ENCODE results near the gene STIL.
"Not testable (repeated sequence)": the region's sequence is repeated elsewhere in the genome, so short reads cannot be mapped to it uniquely, and the experiment has no call there.

The STIL gene

DNA sequence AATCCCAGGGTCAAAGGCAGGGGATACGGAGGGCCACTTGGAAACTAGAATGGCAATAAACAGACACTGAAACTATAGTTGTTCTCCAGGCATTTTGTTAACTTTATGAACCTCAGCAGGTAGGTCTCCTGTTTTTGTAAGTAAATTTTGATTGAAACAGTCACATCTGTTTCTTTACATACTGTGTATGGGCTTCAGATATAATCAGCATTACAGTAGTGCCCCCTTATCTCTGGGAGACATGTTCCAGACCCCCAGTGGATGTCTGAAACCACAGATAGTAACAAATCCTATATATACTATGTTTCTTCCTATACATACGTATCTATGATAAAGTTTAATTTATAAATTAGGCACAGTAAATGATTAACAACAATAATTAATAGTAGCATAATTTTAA, 11.5 kb downstream of the STIL start:
- TF ChIP-seq, protein P1, sequence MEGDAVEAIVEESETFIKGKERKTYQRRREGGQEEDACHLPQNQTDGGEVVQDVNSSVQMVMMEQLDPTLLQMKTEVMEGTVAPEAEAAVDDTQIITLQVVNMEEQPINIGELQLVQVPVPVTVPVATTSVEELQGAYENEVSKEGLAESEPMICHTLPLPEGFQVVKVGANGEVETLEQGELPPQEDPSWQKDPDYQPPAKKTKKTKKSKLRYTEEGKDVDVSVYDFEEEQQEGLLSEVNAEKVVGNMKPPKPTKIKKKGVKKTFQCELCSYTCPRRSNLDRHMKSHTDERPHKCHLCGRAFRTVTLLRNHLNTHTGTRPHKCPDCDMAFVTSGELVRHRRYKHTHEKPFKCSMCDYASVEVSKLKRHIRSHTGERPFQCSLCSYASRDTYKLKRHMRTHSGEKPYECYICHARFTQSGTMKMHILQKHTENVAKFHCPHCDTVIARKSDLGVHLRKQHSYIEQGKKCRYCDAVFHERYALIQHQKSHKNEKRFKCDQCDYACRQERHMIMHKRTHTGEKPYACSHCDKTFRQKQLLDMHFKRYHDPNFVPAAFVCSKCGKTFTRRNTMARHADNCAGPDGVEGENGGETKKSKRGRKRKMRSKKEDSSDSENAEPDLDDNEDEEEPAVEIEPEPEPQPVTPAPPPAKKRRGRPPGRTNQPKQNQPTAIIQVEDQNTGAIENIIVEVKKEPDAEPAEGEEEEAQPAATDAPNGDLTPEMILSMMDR (IDR thresholded peaks at IDR 0.05; ENCODE audit: unreplicated experiment in 3 of 3) = no peak
- Mint-ChIP-seq H3K27me3 (ENCODE audit: low read depth) (no peaks in the 10 kb centered on the region), H3K27ac (no peak overlapping the region), H3K9me3 (no peaks in the 10 kb centered on the region), H3K4me3 (no peak overlapping the region), H3K36me3 (ENCODE audit: low read depth) (peaks cover 44% of the 10 kb centered on the region), H3K4me1 (no peaks in the 10 kb centered on the region)

DNA sequence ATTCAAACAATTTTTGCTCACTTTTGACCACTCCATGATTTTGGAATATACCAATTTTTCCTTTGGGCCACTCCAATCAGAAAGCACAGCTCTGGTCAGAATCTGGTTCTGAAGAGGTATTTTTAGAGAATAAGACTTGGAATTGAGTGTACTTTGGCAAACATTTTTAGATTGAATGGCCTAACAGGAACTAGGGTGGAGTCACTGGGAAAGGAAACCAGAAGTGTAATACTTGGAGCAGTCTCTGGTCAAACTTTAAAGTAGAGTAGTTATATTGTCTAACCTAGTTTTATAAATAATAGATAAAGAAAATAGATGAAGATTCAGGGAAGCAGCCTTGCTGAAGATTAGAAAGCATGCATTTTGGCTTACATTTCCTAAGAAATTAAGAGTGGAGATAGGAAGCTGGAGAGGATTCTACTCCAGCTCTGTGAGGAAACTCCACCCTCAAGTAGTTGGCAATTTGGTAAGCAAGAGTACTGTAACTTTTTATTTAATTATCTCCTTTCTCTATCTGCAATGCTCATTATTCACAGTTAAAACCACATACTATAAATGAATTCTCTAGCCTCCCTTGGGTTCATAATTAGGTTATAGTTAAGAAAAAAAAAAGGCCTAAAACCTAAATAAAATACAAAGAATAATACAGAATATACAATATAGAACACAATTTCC, 15.8 kb downstream of the STIL start:
- no peaks in the 10 kb centered on the region for H3K9me3 Mint-ChIP-seq
- no peak overlapping the region for H3K4me3 Mint-ChIP-seq
- H3K36me3 Mint-ChIP-seq (ENCODE audit: low read depth) = peaks cover 30% of the 10 kb centered on the region
- no peaks in the 10 kb centered on the region for H3K4me1 Mint-ChIP-seq
- TF ChIP-seq, protein P1 (IDR thresholded peaks at IDR 0.05; ENCODE audit: unreplicated experiment in 3 of 3) = no peak
- no peak overlapping the region for H3K27ac Mint-ChIP-seq
- H3K27me3 Mint-ChIP-seq (ENCODE audit: low read depth) = no peaks in the 10 kb centered on the region

DNA sequence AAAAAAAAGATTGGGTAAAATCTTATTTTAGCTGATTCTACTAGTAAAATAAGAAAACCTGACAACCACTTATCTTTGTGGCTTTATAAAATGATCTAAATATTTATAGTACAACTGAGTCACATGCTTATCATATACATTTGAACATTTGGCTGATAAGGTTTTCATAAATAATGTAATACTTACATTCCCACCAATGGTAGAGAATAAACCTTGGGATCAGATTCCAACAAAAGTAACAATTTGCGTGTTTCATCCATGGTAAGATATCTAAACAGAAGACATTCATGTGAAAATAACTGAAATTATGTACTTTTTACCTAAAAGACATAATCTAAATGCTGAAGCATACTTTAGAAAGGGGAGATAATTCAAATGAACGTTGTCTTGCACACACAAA, 18.4 kb downstream of the STIL start:
- H3K27me3 Mint-ChIP-seq (ENCODE audit: low read depth) = no peaks in the 10 kb centered on the region
- TF ChIP-seq, protein P1 (IDR thresholded peaks at IDR 0.05; ENCODE audit: unreplicated experiment in 3 of 3) = no peak

DNA sequence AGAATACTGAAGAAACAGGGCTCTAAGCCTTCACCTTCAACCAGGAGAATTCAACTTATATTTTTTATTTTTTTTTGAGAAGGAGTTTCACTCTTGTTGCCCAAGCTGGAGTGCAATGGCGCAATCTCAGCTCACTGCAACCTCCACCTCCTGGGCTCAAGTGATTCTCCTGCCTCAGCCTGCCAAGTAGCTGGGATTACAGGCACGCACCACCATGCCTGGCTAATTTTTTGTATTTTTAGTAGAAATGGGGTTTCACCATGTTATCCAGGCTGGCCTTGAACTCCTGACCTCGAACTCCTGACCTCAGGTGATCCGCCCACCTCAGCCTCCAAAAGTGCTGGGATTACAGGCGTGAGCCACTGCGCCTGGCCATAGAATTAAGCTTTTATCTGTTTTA, 19.1 kb downstream of the STIL start:
- peaks cover 12% of the 10 kb centered on the region for H3K36me3 Mint-ChIP-seq (ENCODE audit: low read depth)
- H3K4me1 Mint-ChIP-seq; H3K27me3 Mint-ChIP-seq (ENCODE audit: low read depth); H3K27ac Mint-ChIP-seq; H3K9me3 Mint-ChIP-seq; H3K4me3 Mint-ChIP-seq: not testable (repeated sequence)

More for the DNA sequence above, 18.4 kb downstream of the STIL start:
- no peak overlapping the region for H3K4me3 Mint-ChIP-seq
- no peak overlapping the region for H3K27ac Mint-ChIP-seq
- H3K9me3 Mint-ChIP-seq = no peaks in the 10 kb centered on the region
- no peaks in the 10 kb centered on the region for H3K4me1 Mint-ChIP-seq
- H3K36me3 Mint-ChIP-seq (ENCODE audit: low read depth) = peaks cover 13% of the 10 kb centered on the region

DNA sequence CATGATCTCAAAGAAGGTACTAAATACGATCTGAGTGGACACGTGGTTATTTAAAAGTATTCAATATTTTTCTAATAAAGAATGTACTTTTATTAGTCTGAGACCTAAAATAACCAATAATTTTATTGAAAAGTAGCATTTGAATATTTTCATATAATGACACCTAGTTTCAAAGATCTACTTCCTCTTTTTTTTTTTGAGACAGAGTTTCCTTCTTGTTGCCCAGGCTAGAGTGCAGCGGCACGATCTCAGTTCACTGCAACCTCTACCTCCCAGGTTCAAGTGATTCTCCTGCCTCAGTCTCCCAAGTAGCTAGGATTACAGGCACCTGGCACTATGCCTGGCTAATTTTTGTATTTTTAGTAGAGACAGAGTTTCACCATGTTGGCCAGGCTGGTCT, 25.8 kb downstream of the STIL start:
- peaks cover 21% of the 10 kb centered on the region for H3K36me3 Mint-ChIP-seq (ENCODE audit: low read depth)
- H3K9me3 Mint-ChIP-seq, H3K4me1 Mint-ChIP-seq: not testable (repeated sequence)

DNA sequence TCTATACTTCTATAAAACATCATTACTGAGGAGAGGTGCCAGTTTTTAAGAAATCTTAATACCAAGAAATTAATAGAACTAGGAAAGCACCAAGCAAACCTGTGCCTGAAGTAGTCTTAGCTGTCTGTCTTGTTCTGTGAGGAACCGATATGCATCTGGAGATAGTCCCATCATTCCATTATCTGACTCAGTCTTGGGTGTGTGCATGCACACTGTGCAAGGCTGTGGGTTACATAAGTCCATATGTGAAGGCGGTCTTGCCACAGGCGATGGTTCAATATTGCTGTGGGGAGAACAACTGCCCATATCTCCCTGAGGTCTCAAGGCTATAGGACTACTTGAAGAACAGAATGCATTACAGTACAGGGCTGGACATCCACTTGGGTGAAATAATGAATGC, 33.8 kb downstream of the STIL start:
- TF ChIP-seq, protein P1 (IDR thresholded peaks at IDR 0.05; ENCODE audit: unreplicated experiment in 3 of 3) = no peak
- H3K27me3 Mint-ChIP-seq (ENCODE audit: low read depth) = no peaks in the 10 kb centered on the region
- H3K9me3 Mint-ChIP-seq = no peaks in the 10 kb centered on the region
- no peaks in the 10 kb centered on the region for H3K4me1 Mint-ChIP-seq
- no peak overlapping the region for H3K4me3 Mint-ChIP-seq
- peaks cover 31% of the 10 kb centered on the region for H3K36me3 Mint-ChIP-seq (ENCODE audit: low read depth)
- H3K27ac Mint-ChIP-seq = peak overlapping the region in 1 of 3 experiments; percentile 75

More for the DNA sequence above, 25.8 kb downstream of the STIL start:
- not testable (repeated sequence) for H3K27ac Mint-ChIP-seq; H3K27me3 Mint-ChIP-seq (ENCODE audit: low read depth); H3K4me3 Mint-ChIP-seq

DNA sequence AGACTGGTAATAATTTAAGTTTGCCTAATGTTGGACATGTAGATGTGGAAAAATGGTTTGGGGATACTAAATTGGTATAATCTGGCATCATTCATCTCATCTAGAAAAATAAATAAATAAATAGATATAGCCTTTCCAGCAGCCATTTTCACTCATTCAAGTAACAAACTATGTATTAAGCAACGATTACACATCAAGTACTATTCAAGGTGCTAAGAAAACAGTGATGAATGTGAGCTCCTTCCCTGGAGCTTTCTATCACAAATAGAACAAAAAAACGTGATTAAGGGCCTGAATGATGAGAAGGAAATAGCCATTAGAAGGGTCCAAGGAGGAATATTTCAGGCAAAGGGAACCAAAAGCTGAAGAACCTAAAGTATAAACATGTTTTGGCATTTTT, 37.1 kb downstream of the STIL start:
- Mint-ChIP-seq H3K36me3 (ENCODE audit: low read depth) (peaks cover 33% of the 10 kb centered on the region), H3K4me3 (no peak overlapping the region), H3K27ac (no peak overlapping the region), H3K27me3 (ENCODE audit: low read depth) (no peaks in the 10 kb centered on the region), H3K4me1 (no peaks in the 10 kb centered on the region), H3K9me3 (no peaks in the 10 kb centered on the region)
- TF ChIP-seq, protein P1 (IDR thresholded peaks at IDR 0.05; ENCODE audit: unreplicated experiment in 3 of 3) = no peak

DNA sequence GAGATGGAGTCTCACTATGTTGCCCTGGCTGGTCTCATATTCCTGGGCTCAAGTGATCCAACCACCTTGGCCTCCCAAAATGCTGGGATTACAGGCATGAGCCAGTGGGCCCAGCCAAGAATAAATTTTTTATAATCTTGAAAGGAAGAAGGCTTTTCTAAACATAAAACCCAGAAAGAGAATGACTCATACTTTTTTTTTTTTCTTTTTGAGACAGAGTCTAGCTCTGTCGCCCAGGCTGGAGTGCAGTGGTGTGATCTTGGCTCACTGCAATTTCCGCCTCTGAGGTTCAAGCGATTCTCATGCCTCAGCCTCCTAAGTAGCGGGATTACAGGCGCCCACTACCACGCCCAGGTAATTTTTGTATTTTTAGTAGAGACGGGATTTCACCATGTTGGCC, 38.1 kb downstream of the STIL start:
- not testable (repeated sequence) for H3K27ac Mint-ChIP-seq; H3K4me1 Mint-ChIP-seq; H3K27me3 Mint-ChIP-seq (ENCODE audit: low read depth); H3K9me3 Mint-ChIP-seq; H3K4me3 Mint-ChIP-seq
- peaks cover 27% of the 10 kb centered on the region for H3K36me3 Mint-ChIP-seq (ENCODE audit: low read depth)

DNA sequence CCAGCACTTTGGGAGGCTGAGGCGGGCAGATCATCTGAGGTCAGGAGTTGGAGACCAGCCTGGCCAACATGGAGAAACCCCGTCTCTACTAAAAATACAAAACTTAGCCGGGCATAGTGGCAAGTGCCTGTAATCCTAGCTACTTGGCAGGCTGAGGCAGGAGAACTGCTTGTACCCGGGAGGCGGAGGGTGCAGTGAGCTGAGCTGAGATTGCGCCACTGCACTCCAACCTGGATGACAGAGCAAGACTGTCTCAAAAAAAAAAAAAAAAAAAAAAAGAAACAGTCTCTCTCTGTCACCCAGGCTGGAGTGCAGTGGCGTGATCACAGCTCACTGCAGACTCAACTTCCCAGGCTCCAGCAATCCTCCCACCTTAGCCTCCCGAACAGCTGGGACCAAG, 48.4 kb downstream of the STIL start:
- not testable (repeated sequence) for H3K27me3 Mint-ChIP-seq (ENCODE audit: low read depth); H3K27ac Mint-ChIP-seq; H3K4me1 Mint-ChIP-seq; H3K9me3 Mint-ChIP-seq; H3K4me3 Mint-ChIP-seq
- H3K36me3 Mint-ChIP-seq (ENCODE audit: low read depth) = peaks cover 31% of the 10 kb centered on the region
